GM21390 (cell line): ENCODE results near the gene H2AZ2.
"Not testable (repeated sequence)": the region's sequence is repeated elsewhere in the genome, so short reads cannot be mapped to it uniquely, and the experiment has no call there.

Source experiments
- ATAC-seq: cut with Tn5 transposase; IDR thresholded peaks from one replicate; pipeline ENCODE4 v1.9.1; 2021; ENCODE audit not compliant: unreplicated experiment

H2AZ2 gene

DNA sequence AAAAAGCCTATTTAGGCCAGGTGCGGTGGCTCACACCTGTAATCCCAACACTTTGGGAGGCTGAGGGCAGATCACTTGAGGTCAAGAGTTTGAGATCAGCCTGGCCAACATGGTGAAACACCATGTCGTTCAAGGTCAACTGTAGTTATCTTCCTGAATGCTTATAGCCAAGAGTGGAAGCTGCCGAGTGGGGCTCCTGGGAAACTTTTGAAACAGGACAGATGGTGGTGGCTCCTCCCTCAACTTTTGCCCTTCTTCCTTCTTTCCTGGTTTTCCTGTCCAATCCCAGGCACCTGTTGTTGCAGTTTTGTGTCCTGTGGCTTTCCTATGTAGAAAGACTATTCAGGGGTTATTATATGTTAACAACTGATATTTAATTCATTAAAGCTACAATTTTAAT is 60.1 kb downstream of the H2AZ2 start:
- ATAC-seq = no peak

DNA sequence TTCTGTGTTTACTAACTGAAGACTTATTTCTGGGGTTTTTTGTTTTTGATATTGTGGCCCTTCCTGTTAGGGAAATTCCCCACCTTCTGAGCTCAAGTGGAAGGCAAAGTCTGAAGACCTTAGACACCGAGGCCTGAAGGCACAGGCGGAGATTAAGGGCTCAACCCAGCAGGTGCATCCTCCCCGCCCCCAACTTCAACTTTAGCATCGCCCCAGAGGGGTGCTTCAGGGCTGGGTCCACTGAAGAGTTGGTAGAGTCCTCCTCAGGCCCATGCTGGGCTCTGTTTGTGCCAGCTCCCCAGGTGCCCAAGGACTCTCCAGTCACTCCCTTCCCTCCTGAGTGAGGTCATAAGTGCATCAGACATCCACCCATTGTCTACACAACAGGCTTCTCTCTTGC is 60.8 kb downstream of the H2AZ2 start:
- ATAC-seq = no peak

- ATAC-seq = not testable (repeated sequence)
Measured at GRCh38 chr7:44785218-44785617, 62.7 kb downstream of the H2AZ2 start.

DNA sequence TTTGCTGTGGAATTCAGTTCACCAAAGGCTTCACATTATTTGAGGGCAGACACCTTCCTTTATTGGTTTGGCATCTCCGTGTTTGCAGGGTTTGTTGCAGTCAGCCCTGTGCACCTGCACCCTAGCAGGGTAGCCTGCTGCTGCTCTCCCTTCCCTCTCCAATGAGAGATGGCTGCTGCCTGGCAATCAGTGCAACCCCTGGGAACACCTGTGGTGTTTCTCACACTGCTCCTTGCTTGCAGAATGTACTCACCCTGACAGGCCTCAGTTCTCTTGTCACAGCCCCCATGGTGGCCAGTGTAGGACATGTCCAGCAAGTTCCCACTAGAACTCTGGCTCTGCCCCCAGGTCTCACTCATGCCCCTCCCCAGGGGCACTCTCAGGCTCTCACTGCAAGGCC is 63.5 kb downstream of the H2AZ2 start:
- ATAC-seq = no peak

- no peak for ATAC-seq
Measured at GRCh38 chr7:44783407-44783806, 64.5 kb downstream of the H2AZ2 start.

- no peak for ATAC-seq
Measured at GRCh38 chr7:44782460-44782859, 65.4 kb downstream of the H2AZ2 start.
